Smooth muscle cell (in vitro differentiated cells): ENCODE data around the gene KIFC1. TPM values are rescaled to one million over a fixed set of nuclear protein-coding genes. Genes with fewer than 3 reads are reported as not detected.
"Not testable (repeated sequence)": the region's sequence is repeated elsewhere in the genome, so short reads cannot be mapped to it uniquely, and the experiment has no call there.

Experiments
- DNase-seq: peaks from one replicate; lab custom pipeline; 2025; ENCODE audit not compliant: unreplicated experiment; lab: John Stamatoyannopoulos, UW
- H2AFZ ChIP-seq: fragments of 200-600 bp; sonication (generic); 2 replicates; pipeline ENCODE4 v1.6.0; 2016; ENCODE audit warnings: antibody characterized with exemption, low read depth, mild to moderate bottlenecking
- H3F3A ChIP-seq: fragments of 200-600 bp; sonication (generic); 2 replicates; pipeline ENCODE4 v1.6.0; 2017; ENCODE audit warnings: antibody characterized with exemption, low read depth
- H3K27ac ChIP-seq: fragments of 200-600 bp; sonication (generic); 2 replicates; pipeline ENCODE4 v1.5.1; 2016; ENCODE audit warnings: low read depth, mild to moderate bottlenecking
- H3K27me3 ChIP-seq: fragments of 200-600 bp; sonication (generic); 2 replicates; pipeline ENCODE4 v1.6.1; 2016; ENCODE audit warnings: low read depth, mild to moderate bottlenecking
- H3K36me3 ChIP-seq: fragments of 200-600 bp; sonication (generic); 2 replicates; pipeline ENCODE4 v1.5.1; 2016; ENCODE audit warnings: low read depth
- H3K4me1 ChIP-seq: fragments of 200-600 bp; sonication (generic); 2 replicates; pipeline ENCODE4 v1.5.1; 2016; ENCODE audit warnings: low read depth
- H3K4me2 ChIP-seq: fragments of 200-600 bp; sonication (generic); 2 replicates; pipeline ENCODE4 v1.6.0; 2016; ENCODE audit warnings: mild to moderate bottlenecking
- H3K4me3 ChIP-seq: fragments of 200-600 bp; sonication (generic); 2 replicates; pipeline ENCODE4 v1.5.1; 2016; ENCODE audit warnings: mild to moderate bottlenecking
- H3K79me2 ChIP-seq: fragments of 200-600 bp; sonication (generic); 2 replicates; pipeline ENCODE4 v1.6.0; 2016; ENCODE audit warnings: low read depth, mild to moderate bottlenecking
- H3K9ac ChIP-seq: fragments of 200-600 bp; sonication (generic); 2 replicates; pipeline ENCODE4 v1.6.0; 2016; ENCODE audit warnings: low read depth
- H3K9me3 ChIP-seq: fragments of 200-600 bp; sonication (generic); replicated peaks from 2 replicates; pipeline ENCODE4 v1.5.1; 2016; ENCODE audit warnings: low read depth
- H4K20me1 ChIP-seq: fragments of 200-600 bp; sonication (generic); 2 replicates; pipeline ENCODE4 v1.6.0; 2016; ENCODE audit warnings: low read depth
- CTCF ChIP-seq: fragments of 200-600 bp; sonication (generic); IDR thresholded peaks from 2 replicates; pipeline ENCODE4 v1.5.1; 2017; ENCODE audit warnings: borderline replicate concordance, mild to moderate bottlenecking, antibody characterized with exemption; ENCODE audit not compliant: insufficient read depth, poor library complexity, severe bottlenecking
- WGBS: methylation state at CpG from one replicate; pipeline ENCODE4 v1.1.7; 2016; ENCODE audit warnings: low lambda C conversion rate; 5-methylcytosine and 5-hydroxymethylcytosine counted together
- polyA plus RNA-seq: library from polyadenylated mRNA; unstranded; fragments of >200 nt; fragmentation: Nextera tagmentation; extraction: Ambion mirVana; gene quantifications from 2 replicates; pipeline ENCODE4 v1.2.1, GENCODE V29; 2016
- total RNA-seq: library from RNA; depleted of rRNA; stranded (reverse); fragments of >200 nt; gene quantifications from 2 replicates; pipeline ENCODE4 v1.2.3, GENCODE V29; 2014

KIFC1 gene
- total and polyA plus RNA-seq, 2 experiments from 2014 or later, result 8.8 to 12.0 TPM

DNA sequence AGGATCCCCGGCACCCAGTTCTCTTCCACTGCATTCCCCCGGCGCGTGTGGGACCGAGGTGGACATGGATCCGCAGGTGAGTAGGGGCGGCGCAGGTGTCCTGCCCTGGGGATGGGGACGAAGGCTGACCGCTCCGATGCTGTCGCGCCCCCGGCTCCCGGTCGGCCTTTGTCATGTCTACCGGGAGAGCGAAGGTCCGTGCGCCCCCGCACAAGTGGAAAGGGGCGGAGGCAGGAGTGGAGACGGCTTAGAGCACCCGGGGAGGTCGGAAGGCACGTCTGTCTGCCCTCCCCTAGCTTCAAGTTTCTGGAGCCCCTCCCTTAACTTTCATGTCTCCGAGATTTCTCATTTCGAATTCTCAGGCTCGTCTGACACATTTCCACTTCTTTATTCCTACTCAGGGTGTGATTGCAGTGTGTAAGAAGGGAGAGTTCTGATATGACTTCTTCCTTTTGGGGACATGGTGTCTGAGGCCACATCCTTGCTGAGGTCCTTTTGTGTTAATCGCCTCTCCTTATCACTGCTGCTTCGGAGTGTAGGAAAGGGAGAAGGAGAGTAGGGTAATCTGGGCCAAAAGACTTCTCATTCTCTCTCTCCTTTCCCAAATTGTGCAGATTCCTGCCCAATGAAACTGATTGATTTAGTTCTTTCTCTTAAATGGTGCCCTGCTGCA, 435 bp downstream of the KIFC1 start:
- H3K4me3 ChIP-seq, result peak overlapping the region; percentile 73
- H3K27me3 ChIP-seq, result no peaks in the 10 kb centered on the region
- H3K9me3 ChIP-seq, result no peaks in the 10 kb centered on the region
- DNase-seq, result no peak
- H4K20me1 ChIP-seq, result no peaks in the 10 kb centered on the region
- H3K36me3 ChIP-seq, result no peaks in the 10 kb centered on the region
- H3F3A ChIP-seq, result peaks cover 11% of the 10 kb centered on the region
- TF ChIP-seq CTCF, result no peak
- peak overlapping the region; percentile 89 for H2AFZ ChIP-seq
- peaks cover 9% of the 10 kb centered on the region for H3K4me1 ChIP-seq
- peak overlapping the region; percentile 80 for H3K27ac ChIP-seq
- peak overlapping the region; percentile 85 for H3K9ac ChIP-seq
- WGBS, result 1% methylated on average over 31 of the region's 31 CpGs
- H3K4me2 ChIP-seq, result peak overlapping the region; percentile 91
- peaks cover 48% of the 10 kb centered on the region for H3K79me2 ChIP-seq

DNA sequence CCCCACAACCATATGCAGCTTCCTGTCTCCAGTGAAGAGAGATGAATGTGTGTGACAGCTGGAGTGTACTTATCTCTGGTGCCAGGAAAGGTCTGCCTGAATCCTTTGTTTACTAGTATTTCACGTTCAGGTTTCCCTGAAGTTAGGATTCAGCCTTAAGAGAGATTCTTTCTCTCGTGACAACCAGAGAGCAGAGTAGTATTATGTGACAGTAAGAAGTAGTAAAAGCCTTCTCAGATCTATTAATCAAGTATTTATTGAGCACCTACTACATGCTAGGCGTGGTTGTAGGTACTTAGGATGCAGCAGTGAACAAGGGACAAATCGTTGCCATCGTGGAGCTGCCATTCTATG, 949 bp downstream of the KIFC1 start:
- Histone ChIP-seq H4K20me1 (no peaks in the 10 kb centered on the region), H3K36me3 (no peaks in the 10 kb centered on the region), H3K27ac (peak overlapping the region; percentile 80), H3K9me3 (no peaks in the 10 kb centered on the region), H2AFZ (peak overlapping the region; percentile 89), H3K4me1 (peaks cover 9% of the 10 kb centered on the region), H3K9ac (peak overlapping the region; percentile 85), H3K4me2 (peak overlapping the region; percentile 91), H3K4me3 (peak overlapping the region; percentile 73), H3K27me3 (no peaks in the 10 kb centered on the region), H3F3A (peaks cover 11% of the 10 kb centered on the region), H3K79me2 (peaks cover 52% of the 10 kb centered on the region)
- TF ChIP-seq CTCF, result no peak
- 44% methylated on average over 5 of the region's 5 CpGs for WGBS
- DNase-seq, result no peak

- no peaks in the 10 kb centered on the region for H3K27me3 ChIP-seq
- H2AFZ ChIP-seq, result peak overlapping the region; percentile 89
- H3K27ac ChIP-seq, result no peak overlapping the region
- peaks cover 9% of the 10 kb centered on the region for H3K4me1 ChIP-seq
- H4K20me1 ChIP-seq, result no peaks in the 10 kb centered on the region
- WGBS, result 71% methylated on average over 3 of the region's 3 CpGs
- H3K4me3 ChIP-seq, result peak overlapping the region; percentile 73
- H3K36me3 ChIP-seq, result no peaks in the 10 kb centered on the region
- peak overlapping the region; percentile 91 for H3K4me2 ChIP-seq
- peaks cover 56% of the 10 kb centered on the region for H3K79me2 ChIP-seq
- TF ChIP-seq CTCF, result no peak
- no peaks in the 10 kb centered on the region for H3K9me3 ChIP-seq
- H3K9ac ChIP-seq, result peak overlapping the region; percentile 3
- peaks cover 11% of the 10 kb centered on the region for H3F3A ChIP-seq
- DNase-seq, result no peak
Observed at GRCh38 chr6:33392979-33393378, 1.4 kb downstream of the KIFC1 start.

- H2AFZ ChIP-seq, result no peak overlapping the region
Observed at GRCh38 chr6:33397541-33397940, 5.9 kb downstream of the KIFC1 start.

GRCh38 chr6:33398601-33399000, 7.0 kb downstream of the KIFC1 start:
- not testable (repeated sequence) for H4K20me1 ChIP-seq, H2AFZ ChIP-seq, H3K27me3 ChIP-seq, H3K9me3 ChIP-seq, H3K27ac ChIP-seq, H3K9ac ChIP-seq, H3K4me1 ChIP-seq, DNase-seq, H3K4me2 ChIP-seq, H3K36me3 ChIP-seq, H3F3A ChIP-seq, H3K4me3 ChIP-seq
- H3K79me2 ChIP-seq, result peaks cover 46% of the 10 kb centered on the region
- WGBS, result 100% methylated on average over 3 of the region's 3 CpGs

More at GRCh38 chr6:33397541-33397940, 5.9 kb downstream of the KIFC1 start:
- no peak for DNase-seq
- H3K4me1 ChIP-seq, result peaks cover 4% of the 10 kb centered on the region
- H3K9me3 ChIP-seq, result no peaks in the 10 kb centered on the region
- no peak overlapping the region for H3K27ac ChIP-seq
- H3F3A ChIP-seq, result no peaks in the 10 kb centered on the region
- no peaks in the 10 kb centered on the region for H3K36me3 ChIP-seq
- no peak for TF ChIP-seq CTCF
- no peak overlapping the region for H3K4me3 ChIP-seq
- no peak overlapping the region for H3K4me2 ChIP-seq
- H4K20me1 ChIP-seq, result no peaks in the 10 kb centered on the region
- no peak overlapping the region for H3K9ac ChIP-seq
- no peaks in the 10 kb centered on the region for H3K27me3 ChIP-seq
- peaks cover 56% of the 10 kb centered on the region for H3K79me2 ChIP-seq
- 96% methylated on average over 1 of the region's 1 CpG for WGBS
